H1 (cell line): ENCODE results near the gene TNFSF15. TPM values are rescaled to one million over a fixed set of nuclear protein-coding genes. Genes with fewer than 3 reads are reported as not detected.

Experiments
- CTCF ChIA-PET: fragments of 300-600 bp; sonication (Branson Sonifier 250); formaldehyde crosslinking; loops from one replicate; lab custom pipeline; 2021; ENCODE audit not compliant: partially characterized antibody; lab: Charles Lee
- POLR2A ChIA-PET: fragments of 300-600 bp; sonication (Branson Sonifier 250); formaldehyde crosslinking; loops from one replicate; lab custom pipeline; 2021; ENCODE audit warnings: inconsistent platforms; ENCODE audit not compliant: partially characterized antibody; lab: Charles Lee
- DNase-seq, 2 experiments: peaks; one replicate each; pipeline versions ENCODE4 v3.0.0 to v3.0.0-alpha.2; 2010 to 2022; ENCODE audit warnings: low spot score in 2 of 2, low read depth in 1 of 2, mixed read lengths in 1 of 2
- FAIRE-seq: peaks from 2 replicates; lab custom pipeline; 2011; peaks lifted over from hg19 to GRCh38; lab: Jason Lieb, UNC
- H2AFZ ChIP-seq: 2 replicates; pipeline ENCODE4 v1.8.1; 2012; ENCODE audit warnings: low read length, inconsistent platforms
- H2AK5ac ChIP-seq: 2 replicates; pipeline ENCODE4 v1.6.1; 2013; ENCODE audit warnings: low read depth, low read length
- H2BK120ac ChIP-seq: replicated peaks from 2 replicates; pipeline ENCODE3; 2013; ENCODE audit warnings: low read depth, low read length, inconsistent platforms
- H2BK12ac ChIP-seq: 2 replicates; pipeline ENCODE4 v1.6.1; 2013; ENCODE audit warnings: low read depth, low read length
- H2BK15ac ChIP-seq: 2 replicates; pipeline ENCODE4 v1.6.1; 2013; ENCODE audit warnings: low read length
- H2BK20ac ChIP-seq: 2 replicates; pipeline ENCODE4 v1.6.1; 2013; ENCODE audit warnings: low read length
- H2BK5ac ChIP-seq: 2 replicates; pipeline ENCODE4 v1.6.1; 2013; ENCODE audit warnings: low read depth, low read length
- H3K14ac ChIP-seq: 2 replicates; pipeline ENCODE4 v1.6.1; 2013; ENCODE audit warnings: inconsistent platforms; ENCODE audit not compliant: insufficient read length
- H3K18ac ChIP-seq: 2 replicates; pipeline ENCODE4 v1.6.1; 2013; ENCODE audit warnings: low read length; ENCODE audit errors: extremely low read depth
- H3K23ac ChIP-seq: 2 replicates; pipeline ENCODE4 v1.6.1; 2013; ENCODE audit warnings: inconsistent platforms; ENCODE audit not compliant: insufficient read length
- H3K23me2 ChIP-seq: 2 replicates; pipeline ENCODE4 v1.6.1; 2013; ENCODE audit warnings: low read depth, low read length
- H3K27ac ChIP-seq: 2 replicates; pipeline ENCODE4 v1.6.1; 2011; ENCODE audit warnings: low read depth, low read length, inconsistent platforms
- H3K27me3 ChIP-seq, 4 experiments: replicated peaks in 1 of 4; 1 replicate in 1 of 4; 2 replicates in 3 of 4; pipeline versions ENCODE4 v1.6.1 to v1.8.1; 2011 to 2013; ENCODE audit warnings: low read length in 3 of 4, mild to moderate bottlenecking in 3 of 4, inconsistent platforms in 2 of 4, mixed read lengths in 2 of 4, moderate library complexity in 1 of 4; ENCODE audit not compliant: control insufficient read depth in 3 of 4, insufficient read depth in 3 of 4; ENCODE audit errors: extremely low read depth in 1 of 4
- H3K36me3 ChIP-seq, 4 experiments: 2 replicates each; pipeline versions ENCODE4 v1.6.1 to v1.8.1; 2011 to 2013; ENCODE audit warnings: mild to moderate bottlenecking in 4 of 4, low read length in 3 of 4, moderate library complexity in 2 of 4, control low read depth in 1 of 4, inconsistent platforms in 1 of 4; ENCODE audit not compliant: insufficient read depth in 4 of 4, control insufficient read depth in 2 of 4
- H3K4ac ChIP-seq: replicated peaks from 2 replicates; pipeline ENCODE3; 2013; ENCODE audit warnings: low read length, low read depth, mixed read lengths, inconsistent platforms; ENCODE audit not compliant: insufficient read length
- H3K4me1 ChIP-seq, 4 experiments: replicated peaks in 1 of 4; 1 replicate in 1 of 4; 2 replicates in 3 of 4; pipeline versions ENCODE4 v1.6.1 to v1.8.1; 2011 to 2013; ENCODE audit warnings: low read length in 3 of 4, inconsistent platforms in 2 of 4, mixed read lengths in 1 of 4; ENCODE audit not compliant: insufficient read depth in 4 of 4, control insufficient read depth in 3 of 4
- H3K4me2 ChIP-seq, 2 experiments: 2 replicates each; pipeline versions ENCODE4 v1.6.1 to v1.8.1; 2011 to 2013; ENCODE audit warnings: low read depth in 2 of 2, low read length in 2 of 2, control low read depth in 1 of 2, inconsistent platforms in 1 of 2, mild to moderate bottlenecking in 1 of 2; ENCODE audit not compliant: insufficient read depth in 1 of 2
- H3K4me3 ChIP-seq, 4 experiments: fragments of 200-600, 300-600 bp in 1 of 4; sonication (generic), shearing (Covaris generic), sonication (Bioruptor Twin) in 1 of 4; 2 replicates each; pipeline versions ENCODE4 v1.5.1 to v1.8.1; 2011 to 2016; ENCODE audit warnings: low read length in 4 of 4, low read depth in 3 of 4, control low read depth in 2 of 4, inconsistent platforms in 2 of 4, mild to moderate bottlenecking in 2 of 4, mixed read lengths in 1 of 4, moderate library complexity in 1 of 4; ENCODE audit not compliant: insufficient read depth in 2 of 4; ENCODE audit errors: extremely low read depth in 1 of 4
- H3K56ac ChIP-seq: replicated peaks from 2 replicates; pipeline ENCODE3; 2013; ENCODE audit warnings: low read depth, mild to moderate bottlenecking, mixed read lengths, low read length, inconsistent platforms; ENCODE audit not compliant: insufficient read length
- H3K79me1 ChIP-seq: 2 replicates; pipeline ENCODE4 v1.6.1; 2013; ENCODE audit warnings: low read depth, low read length, control low read depth
- H3K79me2 ChIP-seq, 2 experiments: 2 replicates each; pipeline versions ENCODE4 v1.6.1 to v1.8.1; 2012 to 2013; ENCODE audit warnings: low read length in 2 of 2, mild to moderate bottlenecking in 2 of 2, inconsistent platforms in 1 of 2; ENCODE audit not compliant: insufficient read depth in 2 of 2, control insufficient read depth in 1 of 2
- H3K9ac ChIP-seq, 4 experiments: replicated peaks in 1 of 4; 1 replicate in 1 of 4; 2 replicates in 3 of 4; pipeline versions ENCODE4 v1.6.1 to v1.8.1; 2011 to 2013; ENCODE audit warnings: low read depth in 3 of 4, low read length in 3 of 4, control low read depth in 2 of 4, mild to moderate bottlenecking in 2 of 4, moderate library complexity in 2 of 4, inconsistent platforms in 1 of 4; ENCODE audit errors: extremely low read depth in 1 of 4
- H3K9me3 ChIP-seq, 2 experiments: 2 replicates each; pipeline versions ENCODE4 v1.6.1 to v1.8.1; 2012 to 2013; ENCODE audit warnings: mild to moderate bottlenecking in 2 of 2, moderate library complexity in 2 of 2, control low read depth in 1 of 2, inconsistent platforms in 1 of 2, low read depth in 1 of 2, low read length in 1 of 2, mixed read lengths in 1 of 2; ENCODE audit not compliant: insufficient read depth in 2 of 2
- H4K20me1 ChIP-seq, 2 experiments: replicated peaks in 1 of 2; 2 replicates each; pipeline versions ENCODE3 to v1.8.1; 2011 to 2013; ENCODE audit warnings: inconsistent platforms in 2 of 2, low read length in 2 of 2, mild to moderate bottlenecking in 1 of 2; ENCODE audit not compliant: insufficient read depth in 2 of 2, control insufficient read depth in 1 of 2
- H4K5ac ChIP-seq: 2 replicates; pipeline ENCODE4 v1.6.1; 2013; ENCODE audit warnings: low read length, low read depth, mixed read lengths, inconsistent platforms; ENCODE audit not compliant: insufficient read length
- H4K8ac ChIP-seq: 2 replicates; pipeline ENCODE4 v1.8.0; 2013; ENCODE audit warnings: mild to moderate bottlenecking, moderate library complexity, low read length, inconsistent platforms; ENCODE audit not compliant: insufficient read depth; ENCODE audit errors: extremely low read depth
- H4K91ac ChIP-seq: replicated peaks from 2 replicates; pipeline ENCODE3; 2013; ENCODE audit warnings: low read length, mixed read lengths, inconsistent platforms; ENCODE audit not compliant: insufficient read length
- CBX8 ChIP-seq: fragments of 300-800, 300-1000 bp; sonication (generic); IDR thresholded peaks from 2 replicates; pipeline ENCODE4 v1.7.1; 2016; ENCODE audit warnings: low read depth, low read length, borderline replicate concordance
- CEBPB ChIP-seq: IDR thresholded peaks from 2 replicates; pipeline ENCODE4 v1.6.1; 2012; ENCODE audit warnings: low read depth, low read length
- EGR1 ChIP-seq: IDR thresholded peaks from 2 replicates; pipeline ENCODE4 v1.6.1; 2011; ENCODE audit warnings: low read depth, low read length, borderline replicate concordance
- KDM1A ChIP-seq: fragments of 200-600, 300-600 bp; sonication (generic); IDR thresholded peaks from 2 replicates; pipeline ENCODE4 v1.7.1; 2016; ENCODE audit warnings: mild to moderate bottlenecking, low read length, borderline replicate concordance
- KDM4A ChIP-seq: IDR thresholded peaks from one replicate; pipeline ENCODE4 v1.7.1; 2012; ENCODE audit warnings: low read depth, mild to moderate bottlenecking, moderate library complexity, low read length, inconsistent platforms; ENCODE audit not compliant: severe bottlenecking
- RFX5 ChIP-seq: IDR thresholded peaks from 2 replicates; pipeline ENCODE4 v1.6.1; 2011; ENCODE audit warnings: low read depth, low read length, improper control_type of control experiment, borderline replicate concordance
- SAP30 ChIP-seq: fragments of 300-600 bp; sonication (generic); IDR thresholded peaks from 2 replicates; pipeline ENCODE4 v1.7.1; 2012; ENCODE audit warnings: low read length, moderate library complexity, mild to moderate bottlenecking, inconsistent platforms; ENCODE audit not compliant: insufficient read depth, insufficient replicate concordance
- TAF7 ChIP-seq: optimal IDR thresholded peaks from 2 replicates; pipeline ENCODE3; 2011; ENCODE audit warnings: low read depth, mild to moderate bottlenecking, inconsistent platforms, low read length, moderate library complexity, borderline replicate concordance
- TBP ChIP-seq: IDR thresholded peaks from 2 replicates; pipeline ENCODE4 v1.6.1; 2011; ENCODE audit warnings: low read depth, low read length, improper control_type of control experiment
- ZNF274 ChIP-seq: IDR thresholded peaks from 2 replicates; pipeline ENCODE4 v1.7.0; 2012; ENCODE audit warnings: low read length, borderline replicate concordance; ENCODE audit errors: extremely low read depth
- WGBS, 2 experiments: shearing (Covaris generic) in 1 of 2; methylation state at CpG; one replicate each; pipeline versions ENCODE4 v1.1.6 to v1.1.7; 2013 to 2015; ENCODE audit warnings: low lambda C conversion rate in 2 of 2, mixed read lengths in 2 of 2, inconsistent platforms in 1 of 2, low coverage in 1 of 2, missing lambda C conversion rate in 1 of 2; ENCODE audit not compliant: insufficient replicate concordance in 2 of 2, insufficient coverage in 1 of 2, insufficient read length in 1 of 2; ENCODE audit errors: extremely low coverage in 1 of 2, missing lambda C conversion rate in 1 of 2; 5-methylcytosine and 5-hydroxymethylcytosine counted together
- polyA plus RNA-seq, 7 experiments: library from polyadenylated mRNA; depleted of rRNA in 3 of 7; stranded (reverse) in 5 of 7; unstranded in 2 of 7; fragments of >200 nt in 5 of 7; fragments of 200-250 nt in 2 of 7; gene quantifications; 1 replicate in 5 of 7; 2 replicates in 1 of 7; 4 replicates in 1 of 7; pipeline versions ENCODE4 v1.2.1 to v1.2.3, GENCODE V29; 2011 to 2013; ENCODE audit warnings: missing spikeins in 2 of 7, mixed read lengths in 2 of 7
- total RNA-seq: library from RNA; stranded (reverse); fragmentation: NEBNext Ultra II Directional; extraction: Animal tissue kit (Norgen Biotek cat#: 25700); gene quantifications from 2 replicates; pipeline ENCODE4 v1.2.1, GENCODE V29; 2021
- TF ChIP-seq, protein P1 (sequence below), 3 experiments: IDR thresholded peaks; 1 replicate in 2 of 3; 2 replicates in 1 of 3; pipeline versions ENCODE4 v1.5.1 to v1.6.1; 2011; ENCODE audit warnings: low read length in 3 of 3, mild to moderate bottlenecking in 3 of 3, inconsistent platforms in 2 of 3, low read depth in 1 of 3, moderate library complexity in 1 of 3; ENCODE audit not compliant: insufficient read depth in 1 of 3; ENCODE audit errors: control extremely low read depth in 1 of 3

TNFSF15 gene
- total and polyA plus RNA-seq, 2 of the 8 experiments (the other 6 are each of a cell fraction or from before 2014, with no cell fraction given), result 0.09 to 0.17 TPM

DNA sequence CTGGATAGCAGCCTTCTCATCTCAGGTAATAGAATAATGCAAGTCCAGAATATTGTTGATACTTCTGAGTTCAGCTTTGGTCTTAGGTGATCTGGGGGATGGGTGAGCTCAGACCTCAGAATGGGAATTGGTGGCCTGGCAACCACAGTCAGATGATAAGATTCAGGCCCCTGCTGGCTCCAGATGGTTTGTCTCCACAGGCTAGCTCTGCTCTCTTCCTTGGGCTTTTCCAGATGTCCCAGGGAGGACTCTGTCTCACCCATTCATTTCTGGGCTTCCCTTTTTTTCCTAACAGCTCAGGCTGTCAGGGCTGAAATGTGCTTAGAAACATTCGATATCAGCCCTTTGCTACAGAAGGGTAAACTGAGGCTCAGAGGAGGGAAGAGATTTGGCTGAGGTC lies 17.6 kb upstream of the TNFSF15 start:
- DNase-seq, result no peak
- Histone ChIP-seq H3K79me2 (no peaks in the 10 kb centered on the region), H3K14ac (no peak overlapping the region), H3K27me3 (no peaks in the 10 kb centered on the region), H3K36me3 (no peaks in the 10 kb centered on the region; a peak in 1 of 8 replicates), H3K4me1 (no peaks in the 10 kb centered on the region), H2BK12ac (no peak overlapping the region), H3K18ac (no peak overlapping the region), H3K23ac (no peak overlapping the region), H3K9ac (no peak overlapping the region), H3K23me2 (no peaks in the 10 kb centered on the region; the same call in 1 of the 2 replicates), H2AK5ac (no peak overlapping the region), H3K79me1 (no peaks in the 10 kb centered on the region), H3K27ac (no peak overlapping the region), H2BK15ac (no peak overlapping the region), H3K4me3 (no peak overlapping the region), H2AFZ (no peak overlapping the region), H4K91ac (no peak overlapping the region), H4K5ac (no peak overlapping the region), H4K8ac (no peak overlapping the region), H3K4me2 (no peak overlapping the region), H4K20me1 (peaks cover 0 to 3% of the 10 kb centered on the region in 2 experiments), H2BK20ac (no peak overlapping the region), H2BK5ac (no peak overlapping the region), H2BK120ac (no peak overlapping the region), H3K56ac (no peak overlapping the region), H3K4ac (no peak overlapping the region), H3K9me3 (no peaks in the 10 kb centered on the region)
- FAIRE-seq, result no peak
- 94% methylated on average over 1 of the region's 1 CpG; no CpG with 5 or more reads in 1 of the 2 experiments for WGBS, 2 experiments
- ChIA-PET CTCF (interaction anchor here (1.5 kb wide), 1 partner anchor 87 kb away, joined by 5 read pairs; no protein-coding TSS in a partner anchor), POLR2A (no interaction called here)
- TF ChIP-seq CEBPB (no peak), ZNF274 (no peak), TBP (no peak), KDM1A (no peak), KDM4A (no peak), EGR1 (no peak), RFX5 (no peak), CBX8 (no peak), TAF7 (no peak), SAP30 (no peak)
- TF ChIP-seq, protein P1, sequence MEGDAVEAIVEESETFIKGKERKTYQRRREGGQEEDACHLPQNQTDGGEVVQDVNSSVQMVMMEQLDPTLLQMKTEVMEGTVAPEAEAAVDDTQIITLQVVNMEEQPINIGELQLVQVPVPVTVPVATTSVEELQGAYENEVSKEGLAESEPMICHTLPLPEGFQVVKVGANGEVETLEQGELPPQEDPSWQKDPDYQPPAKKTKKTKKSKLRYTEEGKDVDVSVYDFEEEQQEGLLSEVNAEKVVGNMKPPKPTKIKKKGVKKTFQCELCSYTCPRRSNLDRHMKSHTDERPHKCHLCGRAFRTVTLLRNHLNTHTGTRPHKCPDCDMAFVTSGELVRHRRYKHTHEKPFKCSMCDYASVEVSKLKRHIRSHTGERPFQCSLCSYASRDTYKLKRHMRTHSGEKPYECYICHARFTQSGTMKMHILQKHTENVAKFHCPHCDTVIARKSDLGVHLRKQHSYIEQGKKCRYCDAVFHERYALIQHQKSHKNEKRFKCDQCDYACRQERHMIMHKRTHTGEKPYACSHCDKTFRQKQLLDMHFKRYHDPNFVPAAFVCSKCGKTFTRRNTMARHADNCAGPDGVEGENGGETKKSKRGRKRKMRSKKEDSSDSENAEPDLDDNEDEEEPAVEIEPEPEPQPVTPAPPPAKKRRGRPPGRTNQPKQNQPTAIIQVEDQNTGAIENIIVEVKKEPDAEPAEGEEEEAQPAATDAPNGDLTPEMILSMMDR (IDR thresholded peaks at IDR 0.05; ENCODE audit: control extremely low read depth in 1 of 3, insufficient read depth in 1 of 3, low read depth in 1 of 3, low read length in 3 of 3), result no peak
